CD14-positive monocyte (primary cell): ENCODE data around the gene CCNDBP1. TPM values are rescaled to one million over a fixed set of nuclear protein-coding genes. Genes with fewer than 3 reads are reported as not detected.
A peak's percentile ranks its signal among the peaks of the same experiment; 100 is the strongest.

Source experiments
- DNase-seq, 3 donors: peaks; one replicate each; pipeline ENCODE4 v3.0.0-alpha.2; 2011 to 2022
- H2AFZ ChIP-seq: 2 replicates; pipeline ENCODE4 v1.6.0; 2012; ENCODE audit warnings: mild to moderate bottlenecking, low read depth, low read length, inconsistent platforms; ENCODE audit not compliant: insufficient read depth, poor library complexity, severe bottlenecking
- H3K27ac ChIP-seq, 2 donors: 1 replicate in 1 of 2; 2 replicates in 1 of 2; pipeline ENCODE4 v1.5.1; 2012 to 2013; ENCODE audit warnings: low read length in 2 of 2, control low read depth in 1 of 2, inconsistent platforms in 1 of 2, low read depth in 1 of 2, mild to moderate bottlenecking in 1 of 2
- H3K27me3 ChIP-seq, 2 donors: one replicate each; pipeline versions ENCODE4 v1.6.0 to v1.6.1; 2011 to 2013; ENCODE audit warnings: low read length in 2 of 2; ENCODE audit not compliant: control insufficient read depth in 2 of 2, insufficient read depth in 2 of 2
- H3K36me3 ChIP-seq, 2 donors: replicated peaks in 1 of 2; 1 replicate in 1 of 2; 2 replicates in 1 of 2; pipeline versions ENCODE4 v1.5.1 to v1.6.1; 2012 to 2013; ENCODE audit warnings: low read length in 2 of 2, control low read depth in 1 of 2, inconsistent platforms in 1 of 2, mild to moderate bottlenecking in 1 of 2; ENCODE audit not compliant: insufficient read depth in 2 of 2, control insufficient read depth in 1 of 2
- H3K4me1 ChIP-seq, 2 donors: 1 replicate in 1 of 2; 2 replicates in 1 of 2; pipeline versions ENCODE4 v1.5.1 to v1.6.1; 2012 to 2013; ENCODE audit warnings: low read length in 2 of 2, control low read depth in 1 of 2, inconsistent platforms in 1 of 2, mild to moderate bottlenecking in 1 of 2, moderate library complexity in 1 of 2; ENCODE audit not compliant: insufficient read depth in 2 of 2, control insufficient read depth in 1 of 2
- H3K4me2 ChIP-seq: replicated peaks from 2 replicates; pipeline ENCODE3; 2012; ENCODE audit warnings: low read length, moderate library complexity, mild to moderate bottlenecking; ENCODE audit not compliant: poor library complexity, severe bottlenecking; ENCODE audit errors: extremely low read depth
- H3K4me3 ChIP-seq, 3 experiments: fragments of 200-600 bp in 1 of 3; sonication (generic) in 1 of 3; replicated peaks in 1 of 3; 1 replicate in 2 of 3; 2 replicates in 1 of 3; pipeline ENCODE4 v1.5.1; 2011 to 2013; ENCODE audit warnings: low read length in 3 of 3, mild to moderate bottlenecking in 3 of 3, control low read depth in 2 of 3, low read depth in 2 of 3, inconsistent platforms in 1 of 3, moderate library complexity in 1 of 3
- H3K79me2 ChIP-seq: 2 replicates; pipeline ENCODE4 v1.6.0; 2012; ENCODE audit warnings: mild to moderate bottlenecking, control low read depth, inconsistent platforms, low read length, moderate library complexity; ENCODE audit not compliant: insufficient read depth
- H3K9ac ChIP-seq: 2 replicates; pipeline ENCODE4 v1.6.0; 2017; ENCODE audit warnings: low read length, mild to moderate bottlenecking; ENCODE audit not compliant: insufficient read depth, poor library complexity, severe bottlenecking
- H3K9me3 ChIP-seq, 2 donors: replicated peaks in 1 of 2; 1 replicate in 1 of 2; 2 replicates in 1 of 2; pipeline versions ENCODE4 v1.5.1 to v1.6.1; 2012 to 2013; ENCODE audit warnings: low read length in 2 of 2, control low read depth in 1 of 2; ENCODE audit not compliant: control insufficient read depth in 1 of 2, insufficient read depth in 1 of 2
- H4K20me1 ChIP-seq: 2 replicates; pipeline ENCODE4 v1.6.0; 2012; ENCODE audit warnings: mild to moderate bottlenecking, low read length, control low read depth, moderate library complexity; ENCODE audit not compliant: insufficient read depth
- H3K27ac Mint-ChIP-seq, 7 donors: one replicate each; pipeline ENCODE4 v1.8.0; 2020; ENCODE audit warnings: mild to moderate bottlenecking in 7 of 7, mixed read lengths in 7 of 7, moderate library complexity in 6 of 7, inconsistent platforms in 2 of 7
- H3K27me3 Mint-ChIP-seq, 3 donors: one replicate each; pipeline ENCODE4 v1.8.0; 2021 to 2022; ENCODE audit warnings: low read depth in 3 of 3, mild to moderate bottlenecking in 3 of 3, mixed read lengths in 3 of 3, moderate library complexity in 3 of 3, inconsistent platforms in 1 of 3
- H3K36me3 Mint-ChIP-seq, 2 donors: one replicate each; pipeline ENCODE4 v1.8.0; 2020; ENCODE audit warnings: mixed read lengths in 2 of 2, inconsistent platforms in 1 of 2, mild to moderate bottlenecking in 1 of 2
- H3K4me1 Mint-ChIP-seq: one replicate; pipeline ENCODE4 v1.8.0; 2020; ENCODE audit warnings: mild to moderate bottlenecking, mixed read lengths
- H3K4me3 Mint-ChIP-seq, 2 donors: one replicate each; pipeline ENCODE4 v1.8.0; 2020; ENCODE audit warnings: mild to moderate bottlenecking in 2 of 2, mixed read lengths in 2 of 2, moderate library complexity in 1 of 2
- H3K9me3 Mint-ChIP-seq, 7 donors: one replicate each; pipeline ENCODE4 v1.8.0; 2020 to 2022; ENCODE audit warnings: mixed read lengths in 7 of 7, mild to moderate bottlenecking in 6 of 7, moderate library complexity in 6 of 7, inconsistent platforms in 2 of 7
- WGBS: methylation state at CpG from one replicate; pipeline ENCODE4 v1.1.5; 2013; ENCODE audit warnings: missing lambda C conversion rate; ENCODE audit not compliant: insufficient coverage; 5-methylcytosine and 5-hydroxymethylcytosine counted together
- intact Hi-C, 2 donors: fragments of 100-400 bp; cut with micrococcal nuclease; formaldehyde crosslinking; loops; one replicate each; pipeline versions ENCODE4 v1.15.0 to v1.15.1; 2023
- polyA plus RNA-seq, 3 donors: library from polyadenylated mRNA; depleted of rRNA in 1 of 3; unstranded in 2 of 3; stranded (reverse) in 1 of 3; fragments of 300-500 nt in 2 of 3; fragments of >200 nt in 1 of 3; fragmentation: Illumina TruSeq in 2 of 3; gene quantifications; 1 replicate in 2 of 3; 2 replicates in 1 of 3; pipeline ENCODE4 v1.2.3, GENCODE V29; 2012 to 2021
- TF ChIP-seq, protein P1 (sequence below): fragments of 200-600 bp; IDR thresholded peaks from one replicate; pipeline ENCODE4 v1.8.0; 2022; ENCODE audit warnings: antibody characterized with exemption, mild to moderate bottlenecking

The CCNDBP1 gene
- polyA plus RNA-seq, 3 donors: 79.2 to 205 (median 196) TPM

DNA sequence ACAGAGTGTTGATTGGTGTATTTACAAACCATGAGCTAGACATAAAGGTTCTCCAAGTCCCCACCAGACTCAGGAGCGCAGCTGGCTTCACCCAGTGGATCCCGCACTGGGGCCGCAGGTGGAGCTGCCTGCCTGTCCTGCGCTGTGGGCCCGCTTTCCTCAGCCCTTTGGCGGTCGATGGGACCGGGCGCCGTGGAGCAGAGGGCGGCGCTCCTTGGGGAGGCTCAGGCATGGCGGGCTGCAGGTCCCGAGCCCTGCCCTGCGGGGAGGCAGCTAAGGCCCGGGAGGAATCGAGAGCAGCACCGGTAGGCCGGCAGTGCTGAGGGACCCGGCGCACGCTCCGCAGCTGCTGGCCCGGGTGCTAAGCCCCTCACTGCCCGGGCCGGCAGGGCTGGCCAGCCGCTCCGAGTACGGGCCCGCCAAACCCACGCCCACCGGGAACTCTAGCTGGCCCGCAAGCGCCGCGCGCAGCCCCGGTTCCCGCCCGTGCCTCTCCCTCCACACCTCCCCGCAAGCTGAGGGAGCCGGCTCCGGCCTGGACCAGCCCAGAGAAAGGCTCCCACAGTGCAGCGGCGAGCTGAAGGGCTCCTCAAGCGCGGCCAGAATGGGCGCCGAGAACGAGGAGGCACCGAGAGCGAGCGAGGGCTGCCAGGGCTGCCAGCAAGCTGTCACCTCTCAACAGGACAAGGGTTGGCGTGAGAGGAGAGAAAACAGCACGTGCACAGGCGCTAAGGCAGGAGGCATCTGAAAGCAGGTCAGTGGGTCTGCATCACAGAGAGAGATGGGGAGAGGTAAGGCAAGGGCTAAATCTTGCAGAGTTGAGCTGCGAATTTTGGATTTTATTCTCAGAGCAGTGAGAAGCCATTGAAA is 41.5 kb downstream of the CCNDBP1 start:
- Mint-ChIP-seq H3K27ac (no peak overlapping the region), H3K4me3 (no peak overlapping the region)
- 95% methylated on average over 41 of the region's 57 CpGs for WGBS

DNA sequence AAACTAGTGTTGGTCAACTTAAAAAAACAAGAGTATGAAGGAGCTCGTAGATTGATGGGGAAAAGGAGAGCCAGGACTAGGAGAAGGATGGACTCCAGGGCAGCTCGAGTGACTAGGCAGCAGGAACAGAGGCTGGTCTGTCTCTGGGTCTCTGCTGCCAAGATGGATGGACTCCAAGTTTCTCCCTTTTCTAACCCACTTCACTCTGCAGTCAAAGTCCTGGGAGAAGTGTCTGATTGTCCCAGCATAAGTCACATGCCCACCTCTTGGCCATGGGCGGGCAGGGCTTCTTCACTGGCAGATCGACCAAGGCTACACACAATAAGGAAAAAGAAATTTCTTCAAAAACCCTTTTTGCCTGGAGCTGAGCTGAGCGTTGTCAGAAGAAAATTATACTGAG is 44.8 kb downstream of the CCNDBP1 start:
- WGBS: no CpG with 5 or more reads among the region's 5 CpGs
- H3K9me3 Mint-ChIP-seq: peaks cover 0 to 3% (median 0%) of the 10 kb centered on the region in 7 donors
- no peaks in the 10 kb centered on the region for H3K4me1 Mint-ChIP-seq
- intact Hi-C loops: no loop called here
- Histone ChIP-seq H3K4me1 (no peaks in the 10 kb centered on the region), H3K4me3 (no peak overlapping the region), H3K9ac (no peak overlapping the region), H3K4me2 (no peak overlapping the region), H3K36me3 (no peaks in the 10 kb centered on the region), H3K27me3 (peaks cover 0 to 13% of the 10 kb centered on the region in 2 donors), H3K79me2 (no peaks in the 10 kb centered on the region), H3K9me3 (no peaks in the 10 kb centered on the region), H4K20me1 (no peaks in the 10 kb centered on the region), H3K27ac (no peak overlapping the region), H2AFZ (no peak overlapping the region)
- H3K4me3 Mint-ChIP-seq: no peak overlapping the region
- TF ChIP-seq, protein P1, sequence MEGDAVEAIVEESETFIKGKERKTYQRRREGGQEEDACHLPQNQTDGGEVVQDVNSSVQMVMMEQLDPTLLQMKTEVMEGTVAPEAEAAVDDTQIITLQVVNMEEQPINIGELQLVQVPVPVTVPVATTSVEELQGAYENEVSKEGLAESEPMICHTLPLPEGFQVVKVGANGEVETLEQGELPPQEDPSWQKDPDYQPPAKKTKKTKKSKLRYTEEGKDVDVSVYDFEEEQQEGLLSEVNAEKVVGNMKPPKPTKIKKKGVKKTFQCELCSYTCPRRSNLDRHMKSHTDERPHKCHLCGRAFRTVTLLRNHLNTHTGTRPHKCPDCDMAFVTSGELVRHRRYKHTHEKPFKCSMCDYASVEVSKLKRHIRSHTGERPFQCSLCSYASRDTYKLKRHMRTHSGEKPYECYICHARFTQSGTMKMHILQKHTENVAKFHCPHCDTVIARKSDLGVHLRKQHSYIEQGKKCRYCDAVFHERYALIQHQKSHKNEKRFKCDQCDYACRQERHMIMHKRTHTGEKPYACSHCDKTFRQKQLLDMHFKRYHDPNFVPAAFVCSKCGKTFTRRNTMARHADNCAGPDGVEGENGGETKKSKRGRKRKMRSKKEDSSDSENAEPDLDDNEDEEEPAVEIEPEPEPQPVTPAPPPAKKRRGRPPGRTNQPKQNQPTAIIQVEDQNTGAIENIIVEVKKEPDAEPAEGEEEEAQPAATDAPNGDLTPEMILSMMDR: no peak
- no peak for DNase-seq
- no peaks in the 10 kb centered on the region for H3K36me3 Mint-ChIP-seq
- H3K27me3 Mint-ChIP-seq: peaks cover 17 to 33% (median 20%) of the 10 kb centered on the region in 3 donors
- H3K27ac Mint-ChIP-seq: peak overlapping the region in 1 of 7 donors; percentile 18

More for the DNA sequence above, 41.5 kb downstream of the CCNDBP1 start:
- Histone ChIP-seq H2AFZ (no peak overlapping the region), H3K79me2 (no peaks in the 10 kb centered on the region), H3K27ac (no peak overlapping the region), H3K9ac (no peak overlapping the region), H3K4me1 (no peaks in the 10 kb centered on the region), H3K4me2 (no peak overlapping the region), H4K20me1 (no peaks in the 10 kb centered on the region), H3K9me3 (no peaks in the 10 kb centered on the region), H3K27me3 (no peaks in the 10 kb centered on the region), H3K36me3 (no peaks in the 10 kb centered on the region), H3K4me3 (no peak overlapping the region)
- H3K9me3 Mint-ChIP-seq: peaks cover 0 to 3% (median 1%) of the 10 kb centered on the region in 7 donors
- peaks cover 9 to 25% (median 17%) of the 10 kb centered on the region in 3 donors for H3K27me3 Mint-ChIP-seq
- DNase-seq: no peak
- no peaks in the 10 kb centered on the region for H3K4me1 Mint-ChIP-seq
- intact Hi-C loops: no loop called here
- H3K36me3 Mint-ChIP-seq: no peaks in the 10 kb centered on the region
- TF ChIP-seq, protein P1: no peak
